HG02642 (cell line): ENCODE results near the gene CEACAM18.

Experiments used
- ATAC-seq: cut with Tn5 transposase; IDR thresholded peaks from one replicate; pipeline ENCODE4 v1.9.1; 2021; ENCODE audit warnings: mild to moderate bottlenecking; ENCODE audit not compliant: unreplicated experiment, poor library complexity

Gene CEACAM18

DNA sequence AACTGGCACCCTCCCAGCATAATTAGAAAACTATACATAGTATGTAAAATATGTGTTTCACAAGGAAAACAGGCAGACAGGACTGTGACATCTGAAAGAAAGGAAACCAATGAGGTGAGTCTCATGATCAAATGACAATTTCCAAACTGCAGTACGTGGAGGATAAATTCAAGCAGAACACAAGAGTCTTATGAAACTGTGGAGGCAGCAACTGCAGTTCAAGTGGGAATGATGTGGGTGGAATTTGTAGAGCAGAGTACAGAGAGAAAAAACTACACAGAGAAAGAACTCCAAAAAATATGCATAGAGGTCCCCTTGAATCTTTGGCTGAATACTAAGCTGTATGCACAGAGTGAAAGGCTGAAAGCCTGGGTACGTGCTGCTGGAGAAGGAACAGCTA lies 43.4 kb downstream of the CEACAM18 start:
- no peak for ATAC-seq

DNA sequence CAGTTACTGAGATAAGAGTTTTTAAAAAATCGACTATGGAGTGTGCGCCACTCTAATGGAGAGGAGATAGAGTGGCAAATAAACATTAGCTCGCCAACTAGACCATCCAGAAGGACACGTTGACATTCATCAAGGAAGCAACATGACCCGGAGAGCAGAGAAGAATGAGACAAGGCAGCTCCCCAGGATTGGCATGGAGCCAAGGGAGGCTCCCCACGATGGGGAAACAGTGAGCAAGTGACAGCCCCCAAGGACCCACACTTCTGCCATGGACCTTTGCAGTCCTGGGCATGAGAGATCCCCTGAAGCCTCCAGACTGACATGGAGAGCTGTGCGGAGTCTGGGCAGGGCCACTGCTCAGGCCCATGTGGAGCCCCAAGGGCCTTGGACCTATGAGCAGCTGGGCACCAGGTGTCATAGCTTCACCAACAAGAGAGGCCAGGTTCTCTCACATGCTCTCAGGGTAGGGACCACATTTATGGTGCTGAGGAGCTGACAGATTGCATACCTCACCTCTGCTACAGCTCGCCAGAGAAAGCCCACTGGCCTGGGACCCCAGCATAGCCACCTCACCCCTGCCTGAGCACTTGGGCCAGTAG lies 46.4 kb downstream of the CEACAM18 start:
- no peak for ATAC-seq

DNA sequence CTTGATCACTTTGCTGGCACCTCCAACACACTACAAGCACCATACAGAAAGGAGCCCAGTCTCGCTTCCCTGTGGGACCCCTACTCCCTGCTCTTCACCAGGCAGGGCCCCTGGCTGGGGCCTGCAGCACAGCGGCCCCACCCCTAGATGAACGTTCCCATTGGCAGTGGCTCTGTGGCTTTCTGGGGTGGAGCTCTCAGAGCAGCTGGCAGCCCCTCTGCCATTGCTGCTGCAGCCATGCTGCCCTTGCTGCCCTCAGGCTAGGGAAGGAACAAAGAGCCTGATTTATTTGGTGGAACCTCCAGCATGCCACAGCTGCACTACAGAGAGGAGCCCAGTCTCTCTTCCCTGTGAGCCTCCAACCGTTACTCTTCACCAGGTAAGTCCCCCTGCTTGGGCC lies 47.3 kb downstream of the CEACAM18 start:
- ATAC-seq = no peak

DNA sequence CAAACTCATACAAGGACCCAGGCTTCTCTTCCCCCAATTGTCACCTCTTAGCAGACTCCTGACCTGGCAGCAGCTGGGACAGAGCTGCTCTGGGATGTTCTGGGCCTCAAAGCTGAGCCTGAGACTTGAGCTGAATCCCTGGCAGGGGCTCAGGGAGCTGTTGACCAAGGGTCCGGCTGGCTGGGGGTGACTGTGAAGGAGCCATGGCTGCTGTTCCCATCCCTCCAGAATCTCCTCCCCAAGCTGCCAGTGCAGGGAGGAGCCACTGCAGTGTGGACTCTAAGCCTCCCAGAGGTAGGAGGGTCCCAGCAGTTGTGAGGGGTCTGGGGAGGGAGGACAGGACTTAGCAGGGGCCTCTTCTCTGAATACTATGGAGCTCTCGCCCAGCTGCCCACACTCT lies 51.0 kb downstream of the CEACAM18 start:
- no peak for ATAC-seq

DNA sequence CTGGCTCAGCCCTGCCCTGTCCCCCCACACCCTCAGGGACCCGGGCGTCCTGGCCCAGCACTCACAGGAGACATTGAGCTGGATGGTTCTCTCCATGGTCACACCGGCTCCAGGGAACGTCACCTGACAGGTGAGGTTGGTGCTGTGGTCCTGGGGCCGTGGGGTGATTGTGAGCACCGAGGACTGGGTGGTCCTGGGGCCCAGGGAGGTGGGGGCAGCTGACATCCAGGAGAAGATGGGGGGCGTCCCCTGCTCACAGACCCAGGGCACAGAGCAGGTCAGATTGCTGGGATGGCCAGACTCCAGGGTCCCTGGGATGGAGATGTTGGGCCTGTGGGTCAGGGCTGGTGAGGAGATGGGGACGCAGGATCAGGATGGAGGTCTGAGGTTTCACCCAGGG lies 52.3 kb downstream of the CEACAM18 start:
- ATAC-seq = no peak

DNA sequence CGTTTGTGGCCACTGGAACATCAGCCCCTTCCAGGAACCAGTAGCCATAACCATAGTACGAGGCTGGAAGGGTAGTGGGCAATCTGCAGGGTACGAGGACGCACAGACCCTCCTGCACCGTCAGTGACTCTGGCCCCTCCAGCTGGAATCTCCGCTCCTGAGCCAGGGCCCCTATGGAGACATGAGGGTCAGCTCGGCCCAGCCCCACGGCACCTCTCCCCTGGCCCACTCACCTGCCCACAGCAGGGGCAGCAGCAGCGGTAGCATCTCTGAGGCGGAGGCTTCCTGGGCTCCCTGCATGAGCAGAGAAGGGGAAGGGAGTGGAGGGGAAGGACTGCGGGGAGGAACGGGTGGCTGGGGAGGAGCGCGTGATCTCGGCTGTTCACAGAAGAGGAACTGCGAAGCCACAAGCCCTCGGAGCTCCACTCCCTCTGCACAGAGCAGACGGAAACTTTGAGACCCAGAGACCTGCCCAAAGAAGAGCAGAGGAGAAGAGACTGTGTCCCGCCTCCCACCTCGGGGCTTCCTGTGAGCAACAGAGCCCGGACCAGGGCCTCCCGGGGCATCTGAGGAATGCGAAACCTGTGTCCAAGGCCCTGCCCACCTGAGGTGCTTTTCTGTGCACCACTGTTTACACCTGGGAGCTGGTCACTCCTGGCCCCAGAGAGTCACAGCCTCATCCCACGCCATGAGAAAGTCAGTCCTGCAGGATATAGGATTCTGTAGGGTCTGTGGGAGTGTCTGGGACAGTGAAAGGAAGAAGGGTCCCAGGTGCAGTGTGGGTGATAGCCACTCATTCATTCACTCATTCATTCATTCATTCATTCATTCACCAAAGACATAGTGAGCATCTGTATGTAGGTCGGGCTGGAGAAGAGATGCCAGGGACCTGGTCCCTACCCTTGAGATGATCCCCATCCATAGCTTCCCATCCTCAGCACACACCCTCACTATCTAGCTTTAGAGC lies 53.3 kb downstream of the CEACAM18 start, which contains the start of gene SIGLEC6:
Gene SIGLEC6, minus strand, starts transcription at position 322 of the 967 bp plus-strand sequence. Its CDS starts 22 bp downstream, at position 300.
- peak; percentile 72 for ATAC-seq

DNA sequence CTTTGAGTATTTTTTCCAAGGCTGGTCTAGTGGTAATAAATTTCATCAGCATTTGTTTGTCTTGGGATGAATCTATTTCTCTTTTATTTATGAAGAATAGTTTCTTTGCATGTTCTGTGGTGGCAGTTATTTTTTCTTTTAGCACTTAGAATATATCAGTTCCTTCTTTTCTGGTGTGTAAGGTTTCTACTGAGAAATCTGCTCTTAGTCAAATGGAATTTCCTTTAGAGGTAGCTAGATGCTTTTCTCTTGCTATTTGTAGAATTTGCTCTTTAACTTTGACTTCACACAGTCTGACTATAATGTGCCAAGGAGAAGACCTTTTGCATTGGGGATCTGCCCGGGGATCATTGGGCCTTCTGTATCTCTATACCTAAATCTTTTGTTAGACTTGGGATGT lies 57.2 kb downstream of the CEACAM18 start:
- ATAC-seq = no peak

DNA sequence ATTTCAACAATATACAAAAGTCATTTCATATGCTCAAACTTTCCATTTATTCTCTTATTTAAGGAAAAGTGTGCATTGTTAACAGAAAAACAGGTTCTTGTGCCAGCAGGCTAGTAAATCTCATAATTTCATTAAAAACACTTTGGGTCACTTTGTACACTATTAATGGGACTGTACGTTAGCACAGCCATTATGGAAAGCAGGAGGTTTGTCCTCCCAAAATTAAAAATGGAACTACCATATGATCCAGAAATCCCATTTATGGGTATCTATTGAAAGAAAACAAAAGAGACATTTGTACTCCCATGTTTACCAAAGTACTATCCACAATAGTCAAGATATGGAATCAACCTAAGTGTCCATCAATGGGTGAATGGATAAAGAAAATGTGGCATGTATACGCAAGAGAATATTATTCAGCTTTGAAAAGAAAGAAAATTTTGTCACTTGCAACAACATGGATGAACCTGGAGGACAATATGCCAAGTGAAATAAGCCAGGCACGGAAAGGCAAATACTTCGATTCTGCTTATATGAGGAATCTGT lies 61.6 kb downstream of the CEACAM18 start:
- ATAC-seq = no peak
